GM18907 (cell line): Measurements from ENCODE around the gene KRT72.

Experiments
- ATAC-seq: cut with Tn5 transposase; IDR thresholded peaks from one replicate; pipeline ENCODE4 v1.9.1; 2021; ENCODE audit warnings: mild to moderate bottlenecking, moderate library complexity; ENCODE audit not compliant: unreplicated experiment

The KRT72 gene

DNA sequence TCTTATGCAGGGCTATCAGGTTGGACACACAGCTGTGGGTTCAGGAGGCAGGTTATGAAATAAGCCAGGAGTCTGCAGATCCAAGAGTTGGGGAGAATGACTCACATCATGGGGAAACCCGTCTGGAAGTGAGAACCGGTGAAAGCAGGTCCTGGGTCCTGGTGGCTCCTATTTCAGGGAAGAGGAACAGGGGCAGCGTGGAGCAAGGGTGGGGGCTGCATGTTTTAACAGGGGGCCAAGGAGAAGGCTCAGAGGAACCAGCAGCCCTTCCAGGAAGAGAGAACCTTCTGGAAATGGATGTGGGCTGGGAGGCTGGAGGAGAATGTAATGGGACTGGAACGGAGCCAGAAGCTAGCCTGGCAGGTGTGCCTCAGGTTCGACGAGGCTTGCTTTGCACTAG, 19.8 kb downstream of the KRT72 start:
- no peak for ATAC-seq

GRCh38 chr12:52581066-52581465, 20.2 kb downstream of the KRT72 start:
- no peak for ATAC-seq

DNA sequence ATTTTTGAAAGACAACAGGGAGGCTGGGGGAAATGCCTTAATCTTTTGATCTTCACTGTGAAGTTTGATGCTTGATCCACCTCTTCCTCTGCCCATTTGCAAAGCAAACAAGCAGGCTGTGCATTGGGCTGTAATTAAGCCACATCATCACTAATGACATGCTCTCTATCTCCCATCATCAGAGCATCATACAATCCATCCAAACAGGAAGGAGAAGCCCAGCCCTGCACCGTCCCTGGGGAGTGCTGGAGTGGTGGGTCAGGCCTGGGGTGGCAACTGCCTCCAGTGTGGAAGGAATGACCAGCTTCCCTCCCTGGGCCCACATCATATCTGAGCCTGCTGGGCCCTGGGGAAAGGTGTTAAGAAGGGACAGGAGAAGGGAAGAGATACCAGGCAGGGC, 20.8 kb downstream of the KRT72 start:
- no peak for ATAC-seq

DNA sequence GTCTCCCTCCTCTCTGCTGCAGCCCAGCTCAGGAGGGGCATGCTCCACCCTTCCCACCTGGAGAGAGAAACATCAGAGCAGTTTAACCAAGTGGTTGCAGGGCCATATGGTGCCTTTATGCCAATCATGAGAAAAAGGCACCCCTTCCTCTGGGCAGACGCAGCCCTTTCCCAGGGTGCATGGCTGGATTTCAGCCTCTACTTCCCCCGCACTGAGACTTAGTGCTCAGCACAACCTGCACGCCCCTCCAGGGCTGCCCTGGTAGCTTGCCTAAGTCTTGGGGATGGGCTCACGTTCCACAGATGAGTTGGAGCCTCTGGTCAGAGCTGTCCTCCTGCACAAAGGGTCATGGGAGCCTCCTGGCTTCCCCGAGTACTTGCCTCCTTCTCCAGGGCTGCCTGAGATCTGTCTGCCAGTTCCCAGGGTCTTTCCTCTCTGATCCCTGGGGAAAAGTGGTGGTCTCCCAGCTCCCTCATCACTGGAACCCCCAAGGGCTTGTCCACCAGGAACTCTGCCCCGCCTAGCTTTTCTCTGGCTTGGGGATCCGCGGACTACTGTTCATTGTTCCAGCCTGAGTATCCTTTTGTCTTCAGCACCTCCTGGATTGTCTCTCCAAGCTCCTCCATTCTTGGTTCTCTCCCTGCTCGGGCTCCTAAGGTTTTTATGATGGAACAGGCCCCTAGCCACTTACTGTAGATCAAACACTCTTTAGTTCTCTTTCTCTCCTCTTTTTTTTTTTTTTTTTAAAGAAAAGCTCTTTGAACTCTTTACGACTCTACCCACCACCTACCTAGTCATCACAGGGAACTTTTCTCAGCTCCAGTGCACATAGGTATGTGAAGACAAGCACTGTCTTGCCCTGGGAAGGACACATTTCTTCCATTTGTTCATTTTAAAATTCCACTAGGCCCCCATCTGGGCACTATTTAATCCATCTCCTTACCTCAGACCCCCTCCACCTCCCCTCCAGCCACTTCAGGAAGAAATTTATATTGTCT, 21.5 kb downstream of the KRT72 start:
- no peak for ATAC-seq

DNA sequence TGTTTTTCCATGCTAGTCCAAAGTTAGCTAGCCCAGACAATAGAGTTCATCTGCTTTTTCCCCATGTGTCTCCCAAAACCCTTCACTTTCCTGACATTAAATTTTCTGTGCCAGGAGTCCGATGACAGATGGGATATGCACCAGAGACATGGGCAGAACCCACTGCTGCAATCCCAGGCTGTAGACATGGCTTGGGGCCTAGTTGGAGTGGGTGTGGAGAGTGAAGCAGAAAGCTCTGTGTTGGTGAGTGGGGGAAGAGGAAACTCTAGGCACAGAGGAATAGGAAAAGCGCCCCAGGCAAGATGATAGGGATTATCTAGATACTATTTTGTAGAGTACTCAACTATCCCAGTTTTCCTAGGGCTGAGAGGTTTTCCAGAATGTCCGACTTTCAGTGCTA, 22.8 kb downstream of the KRT72 start:
- ATAC-seq = no peak

- no peak for ATAC-seq
These were observed 23.9 kb downstream of the KRT72 start for GRCh38 chr12:52577316-52577715.

DNA sequence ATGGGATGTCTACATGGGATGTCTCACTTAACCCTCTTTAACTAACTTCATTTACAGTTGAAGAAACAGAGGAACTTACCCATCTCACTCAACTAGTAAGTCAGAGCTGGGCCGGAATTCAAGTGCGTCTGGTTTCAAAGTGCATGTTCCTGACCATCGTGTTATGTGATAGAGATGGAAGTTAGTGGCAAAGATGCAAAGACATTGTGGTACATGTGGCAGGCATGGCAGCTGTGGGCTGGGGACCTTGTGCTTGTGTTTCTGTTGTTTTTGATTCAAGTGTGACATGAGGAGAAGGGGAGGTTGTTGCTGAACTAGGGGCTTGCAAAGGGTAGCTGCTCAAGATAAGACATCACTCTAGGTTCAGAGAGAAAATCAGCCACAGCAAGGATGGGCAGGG, 25.3 kb downstream of the KRT72 start:
- ATAC-seq = no peak

DNA sequence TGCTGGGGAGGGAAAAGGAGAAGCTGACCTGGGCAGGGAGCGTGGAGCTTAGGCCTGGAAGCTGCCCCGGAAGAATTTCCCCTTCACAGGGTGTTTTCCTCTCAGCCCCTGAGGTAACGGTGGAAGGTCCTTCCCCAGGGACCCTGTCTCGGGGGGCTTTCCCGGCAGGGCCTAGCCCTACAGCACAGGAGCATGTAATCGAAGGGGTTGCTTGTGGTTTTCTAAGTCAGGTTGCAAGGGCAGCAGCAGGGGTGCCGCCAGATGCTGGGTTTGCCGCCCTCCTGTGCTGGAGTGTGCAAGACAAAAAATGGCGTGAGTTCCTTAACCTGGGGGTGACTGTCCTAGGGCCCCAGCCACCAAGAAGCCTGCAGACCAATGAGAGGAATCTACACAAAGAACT, 26.0 kb downstream of the KRT72 start:
- no peak for ATAC-seq

DNA sequence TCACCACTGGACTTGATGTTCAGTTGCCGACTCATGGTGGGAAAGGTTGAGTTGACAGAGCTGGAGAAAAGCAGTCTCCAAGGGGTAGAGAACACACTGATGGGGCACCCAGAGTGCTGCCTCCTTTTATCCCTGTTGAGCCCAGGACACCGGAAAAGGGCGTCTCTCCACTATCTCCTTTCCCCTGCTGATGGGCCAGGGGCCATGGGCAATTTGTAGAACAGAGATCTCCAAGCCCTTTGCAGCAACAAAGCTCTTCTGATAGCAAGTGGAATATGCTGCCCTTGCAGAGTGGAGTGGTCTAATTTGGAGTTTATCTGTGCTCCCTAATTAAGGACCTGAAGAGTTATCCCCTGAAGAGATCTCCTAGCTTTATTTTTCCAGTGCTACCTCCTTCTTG, 27.5 kb downstream of the KRT72 start, which contains the start of gene KRT74:
TSS of gene KRT74 (minus strand) at position 101 of the 400 bp plus-strand sequence. CDS start at position 35, 66 bp downstream.
- no peak for ATAC-seq

- no peak for ATAC-seq
These were observed 28.0 kb downstream of the KRT72 start for GRCh38 chr12:52573306-52573705.

DNA sequence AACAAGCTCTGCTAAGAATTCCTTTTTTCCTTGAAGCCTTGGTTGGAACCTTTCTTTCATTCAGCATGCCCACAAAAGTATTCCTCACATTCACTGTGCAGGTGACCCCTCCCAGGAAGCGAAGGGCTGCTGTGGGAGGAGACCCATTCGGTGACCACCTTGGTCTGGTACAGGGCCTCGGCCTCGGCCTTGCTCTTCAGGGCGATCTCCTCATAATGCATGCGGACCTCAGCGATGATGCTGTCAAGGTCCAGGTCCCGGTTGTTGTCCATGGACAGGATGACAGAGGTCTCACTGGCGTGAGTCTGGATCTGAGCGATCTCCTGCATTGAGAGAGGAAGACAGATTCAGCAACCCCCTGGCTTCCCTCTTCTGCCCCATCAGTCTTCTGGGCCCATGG, 30.8 kb downstream of the KRT72 start:
- ATAC-seq = no peak

GRCh38 chr12:52568111-52568510, 33.2 kb downstream of the KRT72 start:
- no peak for ATAC-seq

DNA sequence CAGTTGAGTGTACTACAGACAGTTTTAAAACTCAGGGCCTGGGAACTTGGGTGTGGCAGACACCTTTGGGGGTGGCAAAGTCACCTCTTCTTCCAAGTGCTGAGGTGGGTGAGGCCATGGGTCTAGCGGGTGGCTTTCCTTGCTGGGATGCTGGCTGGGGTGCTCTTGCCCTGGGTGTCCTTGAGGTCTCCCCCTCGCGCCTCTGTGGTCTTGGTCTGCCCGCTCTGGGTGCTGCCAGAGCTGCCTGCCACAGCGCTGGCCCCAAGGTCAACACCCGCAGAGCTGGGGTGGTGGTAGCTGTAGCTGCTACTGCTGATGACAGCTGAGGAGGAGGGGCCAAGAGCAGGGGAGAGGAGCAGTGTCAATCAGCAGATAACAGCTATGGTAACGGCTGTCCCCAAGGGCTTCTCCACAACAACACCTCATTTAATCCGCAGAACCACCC, 34.4 kb downstream of the KRT72 start:
- ATAC-seq = no peak

DNA sequence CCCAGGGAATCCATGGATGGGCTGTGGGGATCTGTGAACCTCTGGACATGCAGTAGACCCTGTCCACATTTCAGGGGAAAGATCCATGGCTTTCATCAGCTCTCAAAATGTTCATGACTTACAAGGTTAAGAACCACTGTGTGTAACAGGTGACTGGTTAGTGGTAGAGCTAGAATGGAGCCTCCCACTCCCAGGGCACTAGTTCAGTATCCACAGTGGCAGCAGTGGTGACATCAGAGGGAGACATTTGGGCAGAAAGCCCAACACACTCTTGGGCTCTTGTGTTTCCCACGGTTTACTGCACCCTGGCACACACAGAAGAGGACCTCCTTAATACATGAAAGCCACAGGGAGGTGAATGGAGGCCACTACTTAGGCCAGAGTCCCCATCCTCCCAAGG, 36.7 kb downstream of the KRT72 start:
- no peak for ATAC-seq

- no peak for ATAC-seq
These were observed 39.3 kb downstream of the KRT72 start for GRCh38 chr12:52561880-52562449.

- no peak for ATAC-seq
These were observed 41.3 kb downstream of the KRT72 start for GRCh38 chr12:52559979-52560378.

GRCh38 chr12:52558781-52559445, 42.4 kb downstream of the KRT72 start:
- no peak for ATAC-seq

GRCh38 chr12:52557476-52557875, 43.8 kb downstream of the KRT72 start:
- ATAC-seq = no peak

- ATAC-seq = no peak
These were observed 45.7 kb downstream of the KRT72 start for GRCh38 chr12:52555577-52555976.

GRCh38 chr12:52552681-52553195, 48.5 kb downstream of the KRT72 start, which contains the start of gene KRT71:
Gene KRT71 (minus strand): TSS chr12:52553145. CDS start chr12:52553077, 68 bp downstream.
- ATAC-seq = no peak

DNA sequence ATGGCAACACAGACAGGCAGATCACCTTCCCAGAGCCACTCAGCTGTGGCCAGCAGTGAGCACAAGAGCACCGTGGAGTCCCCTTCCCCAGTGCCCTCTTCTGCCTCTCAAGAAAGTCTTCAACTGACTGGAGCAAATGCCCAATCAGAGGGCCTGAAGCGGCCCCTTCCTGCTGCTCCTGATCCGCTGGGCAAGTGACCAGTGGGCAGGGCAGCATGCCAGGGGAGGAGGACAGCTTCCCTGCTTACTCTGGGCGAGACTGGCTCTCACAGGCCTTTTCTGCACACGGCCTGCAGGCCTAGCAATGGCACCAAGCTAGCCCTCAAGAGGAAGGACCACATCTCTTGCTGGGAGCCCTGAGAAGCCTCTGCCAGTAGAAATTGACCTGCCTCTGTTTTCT, 49.2 kb downstream of the KRT72 start:
- no peak for ATAC-seq
